ENCODE data around the gene PLA2R1. TPM values are rescaled to one million over a fixed set of nuclear protein-coding genes. Genes with fewer than 3 reads are reported as not detected.

PLA2R1 gene
- polyA plus RNA-seq, 4 donors, result 3.3 to 24.6 (median 4.3) TPM

DNA sequence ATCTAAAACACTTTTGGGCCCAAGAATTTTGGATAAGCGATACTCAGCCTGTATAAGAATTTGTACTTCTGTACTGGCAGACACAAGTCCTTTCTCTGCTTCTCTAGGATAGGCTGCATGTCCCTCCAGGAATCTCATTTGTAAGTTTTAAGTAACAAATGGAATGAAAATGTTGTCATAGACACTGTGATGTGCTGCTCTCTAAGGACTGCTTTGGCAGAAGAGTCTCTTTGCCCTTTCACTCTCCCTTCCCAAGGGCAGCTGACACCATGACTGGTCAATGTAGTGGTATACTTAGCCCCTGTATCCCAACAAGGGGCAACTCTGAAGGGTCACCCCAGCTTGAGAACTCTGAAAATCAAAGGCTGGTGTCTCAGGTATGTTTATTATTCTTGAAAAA lies 27.3 kb downstream of the PLA2R1 start:
- Histone ChIP-seq H3K4me1 (ENCODE audit: control insufficient read depth in 3 of 3, insufficient read depth in 2 of 3, low read depth in 1 of 3, low read length in 2 of 3) (no peaks in the 10 kb centered on the region), H3K36me3 (ENCODE audit: control insufficient read depth in 3 of 3, insufficient read depth in 2 of 3, low read depth in 1 of 3, low read length in 3 of 3) (peaks cover 2 to 25% (median 13%) of the 10 kb centered on the region in 3 donors), H3K4me3 (ENCODE audit: low read depth in 1 of 3, low read length in 3 of 3) (no peak overlapping the region), H3K27me3 (ENCODE audit: control insufficient read depth in 3 of 3, insufficient read depth in 3 of 3, low read length in 3 of 3) (no peaks in the 10 kb centered on the region), H3K27ac (ENCODE audit: low read depth in 1 of 3, low read length in 2 of 3) (no peak overlapping the region), H3K9me3 (ENCODE audit: control insufficient read depth in 2 of 2, insufficient read depth in 1 of 2, low read depth in 1 of 2, low read length in 1 of 2) (no peaks in the 10 kb centered on the region)
- WGBS, 3 donors, result 95 to 100% (median 100%) methylated on average over 1 of the region's 1 CpG
- FAIRE-seq (no peak), DNase-seq (no peak)

DNA sequence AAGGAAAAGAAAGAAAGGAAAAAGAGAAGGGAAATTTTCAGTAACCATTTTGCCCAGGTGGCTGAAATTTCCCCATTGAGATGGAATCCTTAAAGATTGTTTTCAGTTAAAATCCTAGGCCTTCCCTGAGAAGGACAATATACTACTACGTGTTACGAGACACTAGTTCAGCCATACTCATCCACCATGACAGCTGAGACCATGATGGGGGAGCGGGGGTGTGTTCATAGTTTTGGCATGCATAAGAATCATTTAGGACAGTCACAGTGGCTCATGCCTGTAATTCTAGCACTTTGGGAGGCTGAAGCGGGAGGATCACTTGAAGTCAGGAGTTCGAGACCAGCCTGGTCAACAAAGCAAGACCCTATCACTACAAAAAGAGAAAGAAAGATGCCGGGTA lies 28.0 kb downstream of the PLA2R1 start:
- Histone ChIP-seq H3K36me3 (ENCODE audit: control insufficient read depth in 3 of 3, insufficient read depth in 2 of 3, low read depth in 1 of 3, low read length in 3 of 3) (peaks cover 2 to 21% (median 13%) of the 10 kb centered on the region in 3 donors), H3K27me3 (ENCODE audit: control insufficient read depth in 3 of 3, insufficient read depth in 3 of 3, low read length in 3 of 3) (no peaks in the 10 kb centered on the region), H3K4me1 (ENCODE audit: control insufficient read depth in 3 of 3, insufficient read depth in 2 of 3, low read depth in 1 of 3, low read length in 2 of 3) (no peaks in the 10 kb centered on the region), H3K27ac (ENCODE audit: low read depth in 1 of 3, low read length in 2 of 3) (no peak overlapping the region), H3K4me3 (ENCODE audit: low read depth in 1 of 3, low read length in 3 of 3) (no peak overlapping the region), H3K9me3 (ENCODE audit: control insufficient read depth in 2 of 2, insufficient read depth in 1 of 2, low read depth in 1 of 2, low read length in 1 of 2) (no peaks in the 10 kb centered on the region)
- FAIRE-seq (no peak), DNase-seq (no peak)
- 87 to 96% (median 90%) methylated on average over 6 of the region's 6 CpGs for WGBS, 3 donors

DNA sequence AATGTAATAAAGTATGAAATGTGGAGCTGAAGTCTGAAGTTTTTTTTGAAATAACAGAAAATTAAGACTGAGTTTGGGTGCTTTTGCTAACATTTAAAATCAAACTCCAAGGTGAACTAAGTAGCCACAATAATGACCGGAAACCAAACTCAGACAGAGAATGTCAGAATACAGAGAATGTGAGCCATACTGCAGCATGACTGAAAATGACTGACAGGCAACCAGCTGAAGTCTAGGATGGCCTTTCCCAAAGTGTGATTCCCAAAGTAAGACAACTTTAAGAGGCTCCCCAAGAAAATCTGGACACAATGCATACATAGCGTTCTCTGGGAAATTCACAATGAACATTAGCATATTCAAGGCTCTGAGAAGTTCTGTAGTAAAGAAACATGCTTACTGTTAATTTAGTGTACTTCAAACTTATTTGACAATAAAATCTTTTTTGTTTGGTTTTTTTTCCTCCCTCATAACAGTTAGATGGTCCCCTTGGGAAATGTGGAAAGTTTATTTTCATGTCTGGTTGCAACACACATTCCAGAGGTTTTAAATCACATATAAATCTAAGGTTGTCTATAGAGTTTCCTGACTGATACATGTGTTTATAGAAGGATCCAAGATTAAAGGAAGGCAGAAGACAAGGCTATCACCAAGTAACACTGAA lies 28.6 kb downstream of the PLA2R1 start:
- no peaks in the 10 kb centered on the region for H3K4me1 ChIP-seq (ENCODE audit: control insufficient read depth in 3 of 3, insufficient read depth in 2 of 3, low read depth in 1 of 3, low read length in 2 of 3)
- H3K4me3 ChIP-seq (ENCODE audit: low read depth in 1 of 3, low read length in 3 of 3), result no peak overlapping the region
- 86 to 97% (median 93%) methylated on average over 2 of the region's 2 CpGs for WGBS, 3 donors
- DNase-seq, result no peak
- H3K9me3 ChIP-seq (ENCODE audit: control insufficient read depth in 2 of 2, insufficient read depth in 1 of 2, low read depth in 1 of 2, low read length in 1 of 2), result no peaks in the 10 kb centered on the region
- H3K27ac ChIP-seq (ENCODE audit: low read depth in 1 of 3, low read length in 2 of 3), result no peak overlapping the region
- peaks cover 2 to 25% (median 13%) of the 10 kb centered on the region in 3 donors for H3K36me3 ChIP-seq (ENCODE audit: control insufficient read depth in 3 of 3, insufficient read depth in 2 of 3, low read depth in 1 of 3, low read length in 3 of 3)
- FAIRE-seq, result no peak
- H3K27me3 ChIP-seq (ENCODE audit: control insufficient read depth in 3 of 3, insufficient read depth in 3 of 3, low read length in 3 of 3), result no peaks in the 10 kb centered on the region

DNA sequence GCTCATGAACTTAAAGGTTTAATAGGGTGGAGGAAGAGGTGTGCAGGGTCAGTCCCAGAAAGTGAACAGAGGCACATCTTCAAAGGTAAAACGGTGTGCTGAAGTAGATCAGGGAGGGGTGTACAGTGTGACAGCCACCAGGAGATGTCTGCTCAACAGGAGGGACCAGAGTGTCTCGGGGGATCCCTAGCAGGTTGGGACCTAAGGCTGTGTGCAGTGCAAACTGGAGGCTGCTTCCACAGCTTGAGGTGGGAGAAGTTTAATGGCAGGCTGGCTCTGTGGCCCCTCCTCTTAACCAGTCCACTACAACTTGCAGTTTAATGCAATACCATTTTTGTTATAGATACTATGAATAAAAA lies 33.2 kb downstream of the PLA2R1 start:
- FAIRE-seq, result no peak
- peaks cover 0 to 21% (median 11%) of the 10 kb centered on the region in 3 donors for H3K36me3 ChIP-seq (ENCODE audit: control insufficient read depth in 3 of 3, insufficient read depth in 2 of 3, low read depth in 1 of 3, low read length in 3 of 3)
- 49 to 81% (median 50%) methylated on average over 2 of the region's 2 CpGs for WGBS, 3 donors
- no peaks in the 10 kb centered on the region for H3K9me3 ChIP-seq (ENCODE audit: control insufficient read depth in 2 of 2, insufficient read depth in 1 of 2, low read depth in 1 of 2, low read length in 1 of 2)
- no peak overlapping the region for H3K27ac ChIP-seq (ENCODE audit: low read depth in 1 of 3, low read length in 2 of 3)
- no peaks in the 10 kb centered on the region for H3K4me1 ChIP-seq (ENCODE audit: control insufficient read depth in 3 of 3, insufficient read depth in 2 of 3, low read depth in 1 of 3, low read length in 2 of 3)
- no peaks in the 10 kb centered on the region for H3K27me3 ChIP-seq (ENCODE audit: control insufficient read depth in 3 of 3, insufficient read depth in 3 of 3, low read length in 3 of 3)
- DNase-seq, result no peak
- H3K4me3 ChIP-seq (ENCODE audit: low read depth in 1 of 3, low read length in 3 of 3), result no peak overlapping the region

DNA sequence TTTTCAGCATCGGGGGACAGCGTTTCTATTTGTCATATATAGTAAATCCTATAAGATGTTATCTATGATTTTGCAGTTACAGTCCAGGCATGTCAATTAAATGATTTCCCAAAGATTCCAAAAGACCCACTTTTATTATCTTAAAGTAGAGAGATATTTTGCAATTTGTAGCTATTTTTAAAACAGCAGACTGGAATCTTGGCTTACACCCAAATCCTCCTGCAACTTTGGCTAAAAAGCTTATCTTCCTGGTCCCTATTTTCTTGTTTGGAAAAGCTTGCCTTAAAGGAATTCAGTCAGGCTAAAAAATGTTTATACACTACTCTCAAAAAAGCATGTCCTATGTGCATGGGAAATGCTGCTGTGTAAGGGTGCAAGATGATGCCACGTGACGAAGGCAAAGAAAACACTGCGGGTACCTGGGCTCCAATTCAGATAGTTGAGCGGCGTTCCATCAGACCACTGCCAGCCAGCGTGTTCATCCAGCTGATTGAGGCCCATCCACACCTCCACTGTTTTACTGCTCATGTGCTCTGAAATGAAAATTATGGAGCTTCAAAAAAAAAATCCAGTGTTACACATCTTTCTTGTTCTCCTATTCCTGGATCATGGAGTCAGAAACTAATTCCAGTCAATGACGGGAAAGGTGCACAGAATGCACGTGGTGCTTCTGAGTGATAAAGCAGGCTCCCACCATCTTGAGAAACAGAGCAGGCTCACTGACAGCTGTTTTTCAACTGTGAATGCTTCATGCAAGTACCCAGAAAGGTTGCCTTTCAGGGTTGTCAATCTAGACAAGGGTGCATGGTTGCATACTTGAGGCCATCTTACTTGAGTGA lies 33.8 kb downstream of the PLA2R1 start:
- Histone ChIP-seq H3K27me3 (ENCODE audit: control insufficient read depth in 3 of 3, insufficient read depth in 3 of 3, low read length in 3 of 3) (no peaks in the 10 kb centered on the region), H3K4me3 (ENCODE audit: low read depth in 1 of 3, low read length in 3 of 3) (no peak overlapping the region), H3K36me3 (ENCODE audit: control insufficient read depth in 3 of 3, insufficient read depth in 2 of 3, low read depth in 1 of 3, low read length in 3 of 3) (peaks cover 0 to 27% (median 15%) of the 10 kb centered on the region in 3 donors), H3K4me1 (ENCODE audit: control insufficient read depth in 3 of 3, insufficient read depth in 2 of 3, low read depth in 1 of 3, low read length in 2 of 3) (no peaks in the 10 kb centered on the region), H3K27ac (ENCODE audit: low read depth in 1 of 3, low read length in 2 of 3) (no peak overlapping the region), H3K9me3 (ENCODE audit: control insufficient read depth in 2 of 2, insufficient read depth in 1 of 2, low read depth in 1 of 2, low read length in 1 of 2) (no peaks in the 10 kb centered on the region)
- FAIRE-seq, result no peak
- no peak for DNase-seq
- WGBS, 3 donors, result 80 to 92% (median 91%) methylated on average over 10 of the region's 10 CpGs

DNA sequence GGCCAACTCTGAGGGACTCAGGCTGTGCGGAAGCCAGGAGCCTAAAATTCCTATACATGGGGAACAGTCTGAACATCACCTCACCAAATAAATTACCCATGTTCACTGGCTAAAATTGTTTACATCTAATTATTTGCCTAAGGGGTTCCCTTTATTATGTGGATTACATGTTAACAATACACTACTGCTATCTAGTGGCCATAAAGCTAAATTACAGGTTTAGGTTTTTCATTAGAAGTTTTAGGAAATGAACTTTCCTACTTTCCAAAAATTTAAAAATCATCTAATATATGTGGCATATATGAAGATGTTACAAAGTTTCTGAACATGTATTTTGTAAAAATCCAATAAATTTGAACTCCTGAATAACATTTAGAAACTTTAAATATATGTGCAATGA lies 40.3 kb downstream of the PLA2R1 start:
- H3K27me3 ChIP-seq (ENCODE audit: control insufficient read depth in 3 of 3, insufficient read depth in 3 of 3, low read length in 3 of 3), result no peaks in the 10 kb centered on the region
- H3K4me1 ChIP-seq (ENCODE audit: control insufficient read depth in 3 of 3, insufficient read depth in 2 of 3, low read depth in 1 of 3, low read length in 2 of 3), result peaks cover 0 to 7% (median 0%) of the 10 kb centered on the region in 3 donors
- peak in 1 of 2 donors; percentile 8 for DNase-seq
- peaks cover 0 to 12% of the 10 kb centered on the region in 2 donors for H3K9me3 ChIP-seq (ENCODE audit: control insufficient read depth in 2 of 2, insufficient read depth in 1 of 2, low read depth in 1 of 2, low read length in 1 of 2)
- H3K27ac ChIP-seq (ENCODE audit: low read depth in 1 of 3, low read length in 2 of 3), result no peak overlapping the region
- WGBS, 3 donors, result 96 to 100% (median 96%) methylated on average over 1 of the region's 1 CpG
- no peak for FAIRE-seq
- H3K36me3 ChIP-seq (ENCODE audit: control insufficient read depth in 3 of 3, insufficient read depth in 2 of 3, low read depth in 1 of 3, low read length in 3 of 3), result peaks cover 0 to 20% (median 19%) of the 10 kb centered on the region in 3 donors
- no peak overlapping the region for H3K4me3 ChIP-seq (ENCODE audit: low read depth in 1 of 3, low read length in 3 of 3)

DNA sequence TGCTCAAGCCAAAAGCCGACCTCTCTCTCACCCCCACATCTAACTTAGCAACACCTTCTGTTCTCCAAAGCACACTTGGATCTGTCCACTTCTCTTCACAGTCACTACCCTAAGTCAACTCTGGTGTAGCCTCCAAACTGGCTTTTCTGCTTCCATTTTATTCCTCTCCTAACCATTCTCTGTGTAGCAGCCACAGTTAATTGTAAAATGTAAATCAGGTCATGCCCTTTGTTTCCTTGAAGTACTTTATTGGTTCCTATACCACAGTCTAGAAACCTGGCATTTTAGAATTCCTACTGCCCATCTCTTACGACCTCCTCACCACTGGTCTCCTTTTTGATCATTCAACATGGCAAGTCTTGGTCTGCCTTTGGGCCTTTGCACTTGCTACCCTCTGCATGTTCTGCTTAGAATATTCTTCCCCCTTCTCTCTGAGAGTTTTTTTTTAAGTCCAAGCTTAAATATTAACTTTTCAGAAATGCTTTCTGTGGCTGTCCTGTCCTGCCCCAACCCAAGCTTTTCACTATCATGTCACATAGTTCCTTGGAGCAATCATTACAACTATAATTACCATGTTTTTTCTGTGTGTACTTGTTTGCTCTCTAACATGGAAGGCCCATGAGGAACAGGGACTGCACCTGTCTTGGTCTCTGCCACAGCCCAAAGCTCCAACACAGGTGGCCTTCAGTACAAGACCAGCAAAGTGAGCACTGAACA lies 42.9 kb downstream of the PLA2R1 start:
- WGBS, 3 donors, result 89 to 91% (median 91%) methylated on average over 2 of the region's 2 CpGs
- peaks cover 0 to 16% (median 14%) of the 10 kb centered on the region in 3 donors for H3K36me3 ChIP-seq (ENCODE audit: control insufficient read depth in 3 of 3, insufficient read depth in 2 of 3, low read depth in 1 of 3, low read length in 3 of 3)
- H3K9me3 ChIP-seq (ENCODE audit: control insufficient read depth in 2 of 2, insufficient read depth in 1 of 2, low read depth in 1 of 2, low read length in 1 of 2), result peaks cover 0 to 12% of the 10 kb centered on the region in 2 donors
- peaks cover 0 to 7% (median 0%) of the 10 kb centered on the region in 3 donors for H3K4me1 ChIP-seq (ENCODE audit: control insufficient read depth in 3 of 3, insufficient read depth in 2 of 3, low read depth in 1 of 3, low read length in 2 of 3)
- no peak for FAIRE-seq
- H3K4me3 ChIP-seq (ENCODE audit: low read depth in 1 of 3, low read length in 3 of 3), result no peak overlapping the region
- H3K27me3 ChIP-seq (ENCODE audit: control insufficient read depth in 3 of 3, insufficient read depth in 3 of 3, low read length in 3 of 3), result no peaks in the 10 kb centered on the region
- DNase-seq, result peak; percentile 11 to 38
- peak overlapping the region in 1 of 3 donors; percentile 19 for H3K27ac ChIP-seq (ENCODE audit: low read depth in 1 of 3, low read length in 2 of 3)

DNA sequence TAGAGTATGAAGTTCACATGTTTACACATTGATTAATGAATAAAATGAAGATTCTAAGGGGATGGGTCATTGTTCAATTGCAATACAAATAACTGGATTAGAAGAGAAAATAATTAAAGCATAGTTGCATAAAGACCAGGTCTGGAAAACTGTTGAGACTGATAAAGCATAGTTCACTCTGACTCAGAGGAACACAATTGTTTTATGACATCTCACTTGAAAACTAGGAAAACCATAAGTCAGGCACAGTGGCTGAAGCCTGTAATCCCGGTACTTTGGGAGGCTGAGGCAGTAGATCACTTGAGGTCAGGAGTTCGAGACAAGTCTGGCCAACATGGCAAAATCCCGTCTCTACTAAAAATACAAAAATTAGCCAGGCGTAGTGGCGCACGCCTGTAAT lies 46.7 kb downstream of the PLA2R1 start:
- no peaks in the 10 kb centered on the region for H3K9me3 ChIP-seq (ENCODE audit: control insufficient read depth in 2 of 2, insufficient read depth in 1 of 2, low read depth in 1 of 2, low read length in 1 of 2)
- DNase-seq (peak; percentile 63 to 67), FAIRE-seq (peak; percentile 26)
- peaks cover 0 to 7% (median 0%) of the 10 kb centered on the region in 3 donors for H3K4me1 ChIP-seq (ENCODE audit: control insufficient read depth in 3 of 3, insufficient read depth in 2 of 3, low read depth in 1 of 3, low read length in 2 of 3)
- H3K4me3 ChIP-seq (ENCODE audit: low read depth in 1 of 3, low read length in 3 of 3), result no peak overlapping the region
- H3K27me3 ChIP-seq (ENCODE audit: control insufficient read depth in 3 of 3, insufficient read depth in 3 of 3, low read length in 3 of 3), result no peaks in the 10 kb centered on the region
- 66 to 75% (median 68%) methylated on average over 6 of the region's 6 CpGs for WGBS, 3 donors
- H3K27ac ChIP-seq (ENCODE audit: low read depth in 1 of 3, low read length in 2 of 3), result no peak overlapping the region
- H3K36me3 ChIP-seq (ENCODE audit: control insufficient read depth in 3 of 3, insufficient read depth in 2 of 3, low read depth in 1 of 3, low read length in 3 of 3), result peaks cover 0 to 12% (median 9%) of the 10 kb centered on the region in 3 donors
